ENCODE measurements around the gene CEP85L. TPM values are rescaled to one million over a fixed set of nuclear protein-coding genes. Genes with fewer than 3 reads are reported as not detected.

Gene CEP85L
- total RNA-seq, 2 donors from 2014 or later, result 87.6 to 95.6 TPM

DNA sequence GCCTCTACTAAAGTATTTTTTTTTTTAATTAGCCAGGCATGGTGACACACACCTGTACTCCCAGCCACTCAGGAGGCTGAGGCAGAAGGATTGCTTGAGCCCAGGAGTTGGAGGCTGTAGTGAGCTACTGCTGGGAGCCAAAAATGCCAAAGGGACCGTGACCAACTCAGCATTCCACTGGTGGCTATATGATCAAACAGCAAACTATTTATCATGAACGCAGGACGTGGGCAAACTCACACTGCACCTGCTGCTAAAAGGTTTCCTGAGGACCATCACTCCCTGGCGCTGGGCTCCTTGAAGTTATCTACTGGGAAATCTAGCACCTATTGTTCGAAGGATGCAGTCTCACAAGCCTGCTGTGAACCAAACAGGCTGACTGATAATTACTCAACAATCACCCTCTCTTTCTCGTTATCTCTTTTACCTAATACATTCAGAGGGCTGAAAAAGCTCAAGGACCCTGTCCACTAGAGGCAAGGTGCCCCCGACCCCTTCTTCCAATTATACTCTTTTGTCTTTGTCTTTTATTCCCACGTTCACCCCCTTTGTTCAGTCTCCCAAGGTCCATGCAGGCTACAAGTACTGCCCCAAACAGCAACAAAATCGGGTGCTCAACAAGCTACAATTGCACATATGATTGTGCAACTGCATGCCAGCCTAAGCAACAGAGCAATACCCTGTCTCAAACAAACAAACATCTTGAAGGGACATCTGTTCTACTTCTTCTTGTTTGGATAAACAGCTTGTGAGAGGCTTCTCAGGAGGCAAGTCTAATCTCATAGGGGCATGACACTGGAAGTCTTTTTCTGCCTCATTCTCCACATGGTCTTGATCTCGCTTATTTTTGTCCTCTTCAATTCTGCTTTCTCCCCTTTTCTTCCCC lies 151.0 kb downstream of the CEP85L start:
- peaks cover 8% of the 10 kb centered on the region for H3K36me3 Mint-ChIP-seq (ENCODE audit: low read depth)
- H3K4me3 Mint-ChIP-seq, result no peak overlapping the region
- DNase-seq (no peak), ATAC-seq (no peak)
- no peaks in the 10 kb centered on the region for H3K9me3 ChIP-seq (ENCODE audit: control insufficient read depth, low read length, poor library complexity, severe bottlenecking)
- H3K27me3 Mint-ChIP-seq, result no peaks in the 10 kb centered on the region
- H3K4me1 Mint-ChIP-seq, result peaks cover 11% of the 10 kb centered on the region
- H3K27ac Mint-ChIP-seq, result no peak overlapping the region

DNA sequence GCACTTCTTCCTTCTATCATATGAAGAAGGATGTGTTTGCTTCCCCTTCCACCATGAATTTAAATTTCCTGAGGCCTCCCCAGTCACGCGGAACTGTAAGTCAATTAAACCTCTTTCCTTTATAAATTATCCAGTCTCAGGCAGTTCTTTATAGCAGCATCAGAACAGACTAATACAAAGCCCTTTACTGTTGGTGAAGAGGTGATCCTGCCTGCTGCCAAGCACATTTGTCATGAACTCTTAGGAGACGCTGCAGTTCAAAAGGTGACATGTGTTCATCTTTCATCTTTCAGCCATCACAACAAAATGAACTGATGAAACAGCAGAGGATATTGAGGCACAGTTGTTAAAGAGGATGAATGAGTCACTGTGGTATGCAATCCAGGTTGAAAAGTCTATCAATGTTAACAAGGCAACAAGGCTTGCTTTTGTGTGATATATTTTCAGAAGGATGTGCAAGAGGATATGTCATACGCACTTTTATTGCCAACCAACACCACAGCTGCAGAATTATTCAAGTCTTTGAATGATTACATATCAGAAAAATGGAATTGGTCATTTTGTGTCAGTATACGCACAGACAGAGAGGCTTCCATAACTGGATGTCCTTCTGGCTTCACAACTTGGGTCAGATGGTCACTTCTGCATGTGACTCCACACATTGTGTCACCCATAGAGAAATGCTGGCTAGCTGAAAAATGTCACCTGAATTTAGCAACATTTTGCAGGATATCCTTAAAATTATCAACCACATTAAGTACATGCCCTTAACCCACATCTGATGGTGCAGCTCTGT lies 155.7 kb downstream of the CEP85L start:
- Mint-ChIP-seq H3K36me3 (ENCODE audit: low read depth) (peaks cover 19% of the 10 kb centered on the region), H3K4me3 (no peak overlapping the region), H3K4me1 (peaks cover 11% of the 10 kb centered on the region), H3K27me3 (no peaks in the 10 kb centered on the region), H3K27ac (no peak overlapping the region)
- no peak for ATAC-seq
- no peak for DNase-seq
- no peaks in the 10 kb centered on the region for H3K9me3 ChIP-seq (ENCODE audit: control insufficient read depth, low read length, poor library complexity, severe bottlenecking)

GRCh38 chr6:118494091-118494490 lies 157.3 kb downstream of the CEP85L start:
- ATAC-seq (no peak), DNase-seq (no peak)
- no peaks in the 10 kb centered on the region for H3K27me3 Mint-ChIP-seq
- H3K27ac Mint-ChIP-seq, result no peak overlapping the region
- H3K36me3 Mint-ChIP-seq (ENCODE audit: low read depth), result peaks cover 26% of the 10 kb centered on the region
- no peak overlapping the region for H3K4me3 Mint-ChIP-seq
- no peaks in the 10 kb centered on the region for H3K9me3 ChIP-seq (ENCODE audit: control insufficient read depth, low read length, poor library complexity, severe bottlenecking)
- H3K4me1 Mint-ChIP-seq, result peaks cover 11% of the 10 kb centered on the region

DNA sequence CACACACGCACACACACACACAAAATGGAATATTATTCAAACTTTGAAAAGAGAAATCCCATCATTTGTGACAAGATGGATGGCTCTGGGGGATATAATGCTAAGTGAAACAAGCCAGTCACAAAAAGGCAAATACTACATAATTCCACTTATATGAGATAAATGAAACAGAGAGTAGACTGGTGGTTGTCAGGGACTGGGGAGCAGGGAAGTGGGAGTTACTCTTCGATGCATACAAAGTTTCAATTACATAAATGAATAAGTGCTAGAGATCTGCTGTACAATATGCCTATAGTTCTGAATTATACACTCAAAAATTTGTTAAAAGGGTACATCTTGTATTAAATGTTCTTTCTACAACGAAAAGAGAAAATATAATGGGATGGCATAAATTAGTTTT lies 161.4 kb downstream of the CEP85L start:
- Mint-ChIP-seq H3K4me3 (no peak overlapping the region), H3K36me3 (ENCODE audit: low read depth) (peaks cover 35% of the 10 kb centered on the region), H3K27ac (no peak overlapping the region), H3K27me3 (no peaks in the 10 kb centered on the region), H3K4me1 (peaks cover 11% of the 10 kb centered on the region)
- DNase-seq, result no peak
- no peak for ATAC-seq
- H3K9me3 ChIP-seq (ENCODE audit: control insufficient read depth, low read length, poor library complexity, severe bottlenecking), result peaks cover 8% of the 10 kb centered on the region

- H3K27me3 Mint-ChIP-seq, result no peaks in the 10 kb centered on the region
- peaks cover 26% of the 10 kb centered on the region for H3K36me3 Mint-ChIP-seq (ENCODE audit: low read depth)
- peaks cover 8% of the 10 kb centered on the region for H3K9me3 ChIP-seq (ENCODE audit: control insufficient read depth, low read length, poor library complexity, severe bottlenecking)
- H3K4me1 Mint-ChIP-seq, result peaks cover 6% of the 10 kb centered on the region
- no peak overlapping the region for H3K4me3 Mint-ChIP-seq
- H3K27ac Mint-ChIP-seq, result no peak overlapping the region
- DNase-seq, result no peak
- no peak for ATAC-seq
Observed at GRCh38 chr6:118488631-118489030, 162.8 kb downstream of the CEP85L start.

DNA sequence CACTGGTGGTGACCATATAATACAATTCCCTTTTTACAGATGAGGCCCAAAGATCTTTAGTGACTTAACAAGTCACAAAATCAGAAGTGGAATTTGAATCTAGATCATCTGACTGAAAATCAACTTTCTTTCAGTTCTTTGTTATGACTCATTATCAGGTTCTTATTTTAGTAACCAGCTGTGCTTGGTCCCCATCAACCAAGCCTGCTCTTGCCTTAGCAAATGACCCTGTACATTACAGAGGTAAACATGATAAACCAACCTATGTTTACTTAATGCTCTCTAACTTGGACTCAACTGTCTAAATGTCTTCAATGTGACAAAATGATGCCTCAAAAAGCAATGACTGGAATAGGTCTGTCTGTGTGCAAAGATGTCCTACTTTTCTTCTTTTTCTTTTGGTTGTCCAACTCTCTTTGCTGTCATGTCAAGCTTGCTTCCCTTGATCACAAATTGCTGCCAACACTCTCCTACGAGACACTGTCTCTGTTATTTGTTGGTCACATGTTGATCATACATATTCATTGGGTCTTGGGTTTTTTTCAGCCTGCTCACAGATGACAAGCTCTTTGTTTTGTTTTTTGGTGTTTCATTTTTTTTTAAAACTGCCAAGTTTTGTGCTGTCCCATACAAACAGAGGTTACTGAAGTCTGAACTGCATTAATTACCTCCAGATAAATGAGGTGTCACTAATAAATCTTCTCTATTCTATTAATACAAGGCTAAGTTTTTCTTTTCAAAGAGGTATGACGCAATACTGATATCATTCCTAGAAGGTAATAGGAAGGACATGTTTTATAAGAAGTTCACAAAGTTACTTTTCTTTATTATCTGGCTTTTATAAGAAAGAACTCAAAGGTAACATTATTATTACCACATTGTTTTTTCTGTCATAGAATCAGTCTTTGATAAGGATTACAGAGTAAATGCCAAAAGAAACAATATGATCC lies 165.5 kb downstream of the CEP85L start:
- Mint-ChIP-seq H3K4me3 (no peak overlapping the region), H3K27me3 (no peaks in the 10 kb centered on the region), H3K27ac (no peak overlapping the region), H3K36me3 (ENCODE audit: low read depth) (peaks cover 28% of the 10 kb centered on the region), H3K4me1 (peaks cover 8% of the 10 kb centered on the region)
- no peak for ATAC-seq
- H3K9me3 ChIP-seq (ENCODE audit: control insufficient read depth, low read length, poor library complexity, severe bottlenecking), result peaks cover 8% of the 10 kb centered on the region
- DNase-seq, result no peak

DNA sequence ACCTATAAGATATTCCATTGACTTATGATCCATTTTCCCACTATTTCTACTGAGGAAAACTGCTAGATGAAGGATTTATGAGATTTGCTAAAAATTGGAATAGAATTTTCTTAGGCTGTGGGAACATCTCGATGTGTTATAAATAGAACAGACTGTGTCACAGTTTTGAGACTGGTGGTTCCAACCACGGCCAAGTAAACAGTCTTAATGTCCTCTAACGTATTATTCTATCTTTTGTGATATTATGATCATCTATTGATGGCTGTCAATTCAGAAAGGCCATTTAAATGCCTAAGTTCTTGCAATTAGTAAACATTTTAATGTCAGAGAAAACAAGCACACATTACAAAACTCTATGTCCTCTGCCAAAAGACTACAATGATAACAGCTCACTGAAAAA lies 174.8 kb downstream of the CEP85L start:
- Mint-ChIP-seq H3K36me3 (ENCODE audit: low read depth) (peaks cover 7% of the 10 kb centered on the region), H3K4me3 (no peak overlapping the region), H3K27ac (no peak overlapping the region), H3K4me1 (peaks cover 4% of the 10 kb centered on the region), H3K27me3 (no peaks in the 10 kb centered on the region)
- no peaks in the 10 kb centered on the region for H3K9me3 ChIP-seq (ENCODE audit: control insufficient read depth, low read length, poor library complexity, severe bottlenecking)
- DNase-seq (no peak), ATAC-seq (no peak)

GRCh38 chr6:118473266-118473665 lies 178.1 kb downstream of the CEP85L start:
- no peaks in the 10 kb centered on the region for H3K27me3 Mint-ChIP-seq
- DNase-seq (no peak), ATAC-seq (no peak)
- H3K27ac Mint-ChIP-seq, result no peak overlapping the region
- H3K4me1 Mint-ChIP-seq, result peaks cover 4% of the 10 kb centered on the region
- H3K36me3 Mint-ChIP-seq (ENCODE audit: low read depth), result peaks cover 12% of the 10 kb centered on the region
- H3K4me3 Mint-ChIP-seq, result no peak overlapping the region
- no peaks in the 10 kb centered on the region for H3K9me3 ChIP-seq (ENCODE audit: control insufficient read depth, low read length, poor library complexity, severe bottlenecking)

DNA sequence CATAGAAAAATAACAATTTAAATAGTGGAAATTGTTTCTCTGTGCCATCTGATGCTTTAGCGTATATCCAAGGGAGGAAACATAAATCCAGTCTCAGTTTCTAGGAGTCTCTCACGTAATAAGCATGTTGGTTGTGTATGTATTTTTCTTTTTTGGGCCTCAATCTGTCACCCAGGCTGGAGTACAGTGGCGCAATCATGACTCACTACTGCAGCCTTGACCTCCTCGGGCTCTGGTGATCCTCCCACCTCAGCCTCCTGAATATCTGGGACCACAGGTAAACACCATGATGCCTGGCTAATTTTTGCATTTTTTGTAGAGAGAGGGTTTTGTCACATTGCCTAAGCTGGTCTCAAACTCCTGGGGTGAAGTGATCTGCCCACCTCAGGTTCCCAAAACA lies 181.9 kb downstream of the CEP85L start:
- H3K27ac Mint-ChIP-seq, result no peak overlapping the region
- DNase-seq (no peak), ATAC-seq (no peak)
- H3K9me3 ChIP-seq (ENCODE audit: control insufficient read depth, low read length, poor library complexity, severe bottlenecking), result no peaks in the 10 kb centered on the region
- H3K36me3 Mint-ChIP-seq (ENCODE audit: low read depth), result peaks cover 27% of the 10 kb centered on the region
- peaks cover 4% of the 10 kb centered on the region for H3K4me1 Mint-ChIP-seq
- H3K27me3 Mint-ChIP-seq, result no peaks in the 10 kb centered on the region
- no peak overlapping the region for H3K4me3 Mint-ChIP-seq

DNA sequence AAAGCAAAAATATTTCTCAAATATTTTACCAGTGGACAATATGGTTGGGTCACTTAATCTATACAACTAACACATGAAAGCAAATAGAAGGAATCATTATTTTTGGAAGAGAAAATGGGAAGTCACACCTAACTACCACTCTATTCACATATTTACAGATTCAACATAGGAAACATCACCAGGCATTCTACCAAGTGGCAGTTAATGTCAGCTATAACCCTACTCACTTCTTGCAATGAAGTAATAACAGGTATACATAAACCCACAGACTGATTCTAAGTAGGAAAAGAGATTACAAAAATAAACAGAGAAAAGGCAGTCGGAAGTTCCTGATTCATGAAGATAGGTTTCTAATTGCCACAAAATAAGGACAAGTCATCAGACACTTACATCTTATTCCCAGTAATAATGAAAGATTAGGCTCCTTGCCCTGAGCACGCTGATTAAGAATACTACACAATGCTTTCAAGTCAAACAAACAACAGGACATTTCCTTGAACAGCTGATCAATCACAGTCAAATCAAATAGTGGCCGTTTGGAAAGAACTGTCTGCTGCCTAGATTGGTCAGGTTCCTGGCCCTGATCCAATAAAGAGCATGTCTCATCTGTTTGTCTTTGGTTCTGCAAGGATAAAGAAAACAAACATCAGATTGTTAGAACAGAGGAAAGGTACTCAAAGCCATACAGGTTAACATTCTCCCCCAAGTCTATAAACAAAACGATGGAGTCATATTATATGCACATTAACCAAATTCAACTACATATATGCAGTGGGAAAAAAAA lies 182.5 kb downstream of the CEP85L start:
- Mint-ChIP-seq H3K27me3 (no peaks in the 10 kb centered on the region), H3K4me3 (no peak overlapping the region), H3K36me3 (ENCODE audit: low read depth) (peaks cover 27% of the 10 kb centered on the region), H3K27ac (no peak overlapping the region), H3K4me1 (peaks cover 4% of the 10 kb centered on the region)
- ATAC-seq (no peak), DNase-seq (no peak)
- no peaks in the 10 kb centered on the region for H3K9me3 ChIP-seq (ENCODE audit: control insufficient read depth, low read length, poor library complexity, severe bottlenecking)

DNA sequence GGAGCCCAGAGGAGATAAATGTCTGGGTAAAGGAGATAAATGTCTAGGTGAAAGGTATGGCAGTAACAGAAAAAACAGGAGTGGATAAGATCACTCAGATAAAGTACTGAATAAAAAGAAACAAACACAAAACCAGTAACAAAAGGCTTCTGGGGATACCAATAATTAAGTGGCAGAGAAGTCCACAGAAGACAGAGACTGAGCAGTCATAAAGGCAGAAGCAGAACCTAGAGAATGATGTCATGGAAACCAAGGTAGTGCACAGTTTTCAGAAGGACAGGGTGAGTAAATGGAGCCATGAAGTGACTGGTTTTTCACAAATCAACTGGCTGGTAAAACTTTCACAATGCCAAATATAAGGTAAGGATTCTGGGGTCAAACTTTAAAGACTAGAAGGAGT lies 184.2 kb downstream of the CEP85L start:
- peaks cover 21% of the 10 kb centered on the region for H3K36me3 Mint-ChIP-seq (ENCODE audit: low read depth)
- no peak overlapping the region for H3K27ac Mint-ChIP-seq
- no peaks in the 10 kb centered on the region for H3K27me3 Mint-ChIP-seq
- H3K4me1 Mint-ChIP-seq, result no peaks in the 10 kb centered on the region
- no peak overlapping the region for H3K4me3 Mint-ChIP-seq
- H3K9me3 ChIP-seq (ENCODE audit: control insufficient read depth, low read length, poor library complexity, severe bottlenecking), result no peaks in the 10 kb centered on the region
- no peak for ATAC-seq
- DNase-seq, result no peak

DNA sequence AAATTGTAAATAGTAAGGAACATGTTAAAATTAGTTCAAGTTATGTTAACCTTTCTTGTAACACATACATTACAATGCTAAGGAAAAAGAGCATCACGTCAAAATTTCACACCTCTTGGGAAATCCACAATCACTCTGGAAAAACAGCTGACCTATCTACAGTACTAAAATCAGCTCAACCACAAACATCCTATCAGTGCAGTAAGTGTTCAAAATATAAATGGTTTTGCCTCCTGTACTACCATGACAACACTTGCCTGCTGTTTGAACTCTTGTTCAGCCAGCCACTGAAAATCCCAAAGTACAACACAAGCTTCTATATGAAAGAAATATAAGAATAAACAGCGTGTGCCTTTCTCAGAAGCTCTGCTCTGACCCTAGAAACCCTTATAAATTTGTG lies 186.8 kb downstream of the CEP85L start:
- Mint-ChIP-seq H3K4me1 (no peaks in the 10 kb centered on the region), H3K27ac (no peak overlapping the region), H3K36me3 (ENCODE audit: low read depth) (peaks cover 17% of the 10 kb centered on the region), H3K27me3 (no peaks in the 10 kb centered on the region), H3K4me3 (no peak overlapping the region)
- H3K9me3 ChIP-seq (ENCODE audit: control insufficient read depth, low read length, poor library complexity, severe bottlenecking), result no peaks in the 10 kb centered on the region
- DNase-seq (no peak), ATAC-seq (no peak)
